Mesenchymal stem cell (in vitro differentiated cells and primary cell): Measurements from ENCODE around the gene SCGB3A1.

Source experiments
- DNase-seq: peaks from one replicate; pipeline ENCODE4 v3.0.0-alpha.2; 2013
- H2AFZ ChIP-seq: one replicate; pipeline ENCODE4 v1.6.1; 2013; ENCODE audit warnings: low read depth, mild to moderate bottlenecking, control low read depth, inconsistent platforms, low read length, moderate library complexity
- H2AK5ac ChIP-seq: 2 replicates; pipeline ENCODE4 v1.6.1; 2013; ENCODE audit warnings: low read length, moderate library complexity, mild to moderate bottlenecking, inconsistent platforms; ENCODE audit not compliant: severe bottlenecking
- H2BK120ac ChIP-seq: one replicate; pipeline ENCODE4 v1.6.1; 2013; ENCODE audit warnings: low read depth, mild to moderate bottlenecking, inconsistent platforms, low read length, moderate library complexity
- H2BK12ac ChIP-seq, 2 experiments: one replicate each; pipeline ENCODE4 v1.6.1; 2013; ENCODE audit warnings: inconsistent platforms in 2 of 2, low read length in 2 of 2, mild to moderate bottlenecking in 2 of 2, moderate library complexity in 2 of 2, control low read depth in 1 of 2
- H2BK15ac ChIP-seq: one replicate; pipeline ENCODE4 v1.6.1; 2013; ENCODE audit warnings: mild to moderate bottlenecking, low read depth, inconsistent platforms; ENCODE audit not compliant: poor library complexity, severe bottlenecking
- H2BK5ac ChIP-seq: 2 replicates; pipeline ENCODE4 v1.6.1; 2013; ENCODE audit warnings: low read depth, mild to moderate bottlenecking, low read length, control low read depth, inconsistent platforms; ENCODE audit not compliant: poor library complexity, severe bottlenecking
- H3K14ac ChIP-seq, 2 experiments: one replicate each; pipeline ENCODE4 v1.6.1; 2013; ENCODE audit warnings: inconsistent platforms in 2 of 2, low read length in 2 of 2, control low read depth in 1 of 2, mild to moderate bottlenecking in 1 of 2, moderate library complexity in 1 of 2
- H3K18ac ChIP-seq, 2 experiments: one replicate each; pipeline ENCODE4 v1.6.1; 2013; ENCODE audit warnings: inconsistent platforms in 2 of 2, low read length in 2 of 2, control low read depth in 1 of 2, low read depth in 1 of 2, mild to moderate bottlenecking in 1 of 2
- H3K23ac ChIP-seq, 2 experiments: one replicate each; pipeline ENCODE4 v1.6.1; 2013; ENCODE audit warnings: inconsistent platforms in 2 of 2, low read length in 2 of 2, mild to moderate bottlenecking in 2 of 2, moderate library complexity in 2 of 2, control low read depth in 1 of 2
- H3K27ac ChIP-seq: 2 replicates; pipeline ENCODE4 v1.5.1; 2013; ENCODE audit warnings: mild to moderate bottlenecking, moderate library complexity, low read length, control low read depth, inconsistent platforms; ENCODE audit not compliant: poor library complexity, severe bottlenecking
- H3K27me3 ChIP-seq, 2 experiments: 2 replicates each; pipeline versions ENCODE4 v1.6.1 to v1.7.0; 2013; ENCODE audit warnings: low read length in 2 of 2, mild to moderate bottlenecking in 2 of 2, moderate library complexity in 2 of 2, control low read depth in 1 of 2, inconsistent platforms in 1 of 2; ENCODE audit not compliant: control insufficient read depth in 1 of 2, insufficient read depth in 1 of 2
- H3K36me3 ChIP-seq, 2 experiments: 2 replicates each; pipeline versions ENCODE4 v1.6.1 to v1.7.0; 2013; ENCODE audit warnings: low read length in 2 of 2, control low read depth in 1 of 2, inconsistent platforms in 1 of 2, low read depth in 1 of 2, mild to moderate bottlenecking in 1 of 2; ENCODE audit not compliant: insufficient read depth in 2 of 2, control insufficient read depth in 1 of 2
- H3K4ac ChIP-seq, 2 experiments: one replicate each; pipeline ENCODE4 v1.6.1; 2013; ENCODE audit warnings: inconsistent platforms in 2 of 2, low read length in 2 of 2, mild to moderate bottlenecking in 2 of 2, moderate library complexity in 2 of 2, control low read depth in 1 of 2, low read depth in 1 of 2
- H3K4me1 ChIP-seq: 2 replicates; pipeline ENCODE4 v1.6.1; 2013; ENCODE audit warnings: low read depth, low read length, control low read depth; ENCODE audit not compliant: control insufficient read depth, insufficient read depth
- H3K4me2 ChIP-seq: 2 replicates; pipeline ENCODE4 v1.6.1; 2013; ENCODE audit warnings: low read length, mild to moderate bottlenecking, inconsistent platforms; ENCODE audit not compliant: poor library complexity, severe bottlenecking
- H3K4me3 ChIP-seq, 2 experiments: 2 replicates each; pipeline versions ENCODE4 v1.5.1 to v1.7.0; 2013; ENCODE audit warnings: low read length in 2 of 2, mild to moderate bottlenecking in 2 of 2, control low read depth in 1 of 2, low read depth in 1 of 2; ENCODE audit not compliant: insufficient read depth in 1 of 2
- H3K79me1 ChIP-seq: replicated peaks from 2 replicates; pipeline ENCODE4 v1.6.1; 2013; ENCODE audit warnings: mild to moderate bottlenecking, control low read depth, low read length, inconsistent platforms; ENCODE audit not compliant: poor library complexity, severe bottlenecking
- H3K9ac ChIP-seq: 2 replicates; pipeline ENCODE4 v1.7.0; 2013; ENCODE audit warnings: mild to moderate bottlenecking, low read length, moderate library complexity
- H3K9me3 ChIP-seq: 2 replicates; pipeline ENCODE4 v1.7.0; 2013; ENCODE audit warnings: mild to moderate bottlenecking, low read length; ENCODE audit not compliant: control insufficient read depth
- H4K8ac ChIP-seq: one replicate; pipeline ENCODE4 v1.6.1; 2013; ENCODE audit warnings: inconsistent platforms, mild to moderate bottlenecking, low read length, moderate library complexity
- H4K91ac ChIP-seq: one replicate; pipeline ENCODE4 v1.6.1; 2013; ENCODE audit warnings: mild to moderate bottlenecking, low read length, inconsistent platforms
- WGBS: methylation state at CpG from one replicate; pipeline ENCODE4 v1.1.7; 2013; ENCODE audit warnings: mixed read lengths; 5-methylcytosine and 5-hydroxymethylcytosine counted together

SCGB3A1 gene

DNA sequence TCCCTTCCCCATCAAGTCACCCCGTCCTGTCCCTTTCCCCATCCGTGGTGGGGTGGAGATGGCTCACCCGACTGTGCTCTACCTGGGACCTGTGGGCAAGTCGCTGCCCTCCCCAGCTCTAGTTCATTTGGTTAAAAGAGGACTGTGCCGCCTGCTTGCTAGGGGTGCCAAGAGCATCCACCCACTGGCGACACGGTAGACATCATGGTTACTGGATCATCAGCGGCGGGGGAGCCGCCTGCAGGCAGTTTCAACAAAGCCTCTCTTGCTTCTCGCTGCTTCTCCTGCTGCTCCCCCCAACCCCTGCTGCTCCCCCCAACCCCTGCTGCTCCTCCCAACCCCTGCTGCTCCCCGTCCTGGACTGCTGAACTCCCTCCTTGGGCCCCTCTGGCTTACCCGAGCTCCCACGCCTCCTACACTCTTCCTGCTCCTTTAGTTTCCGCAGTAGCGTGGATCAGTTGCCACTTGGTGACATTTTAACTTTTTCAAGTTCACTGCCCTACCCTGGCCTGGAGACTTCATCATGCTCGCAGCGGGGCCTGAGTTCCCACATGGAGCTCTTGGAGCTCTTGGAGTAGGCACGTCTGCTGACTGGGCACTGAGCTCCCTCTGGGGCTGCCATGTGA lies 22.0 kb upstream of the SCGB3A1 start:
- H3K27me3 ChIP-seq = peaks cover 10 to 31% of the 10 kb centered on the region in 2 experiments
- H3K18ac ChIP-seq = no peak overlapping the region
- H2BK5ac ChIP-seq = no peak overlapping the region
- H2BK120ac ChIP-seq = no peak overlapping the region
- H4K91ac ChIP-seq = no peak overlapping the region
- H2BK12ac ChIP-seq = no peak overlapping the region
- H3K4me2 ChIP-seq = no peak overlapping the region
- no peak overlapping the region for H3K14ac ChIP-seq
- H3K9ac ChIP-seq = no peak overlapping the region
- H3K4ac ChIP-seq = no peak overlapping the region
- no peak overlapping the region for H2AK5ac ChIP-seq
- no peak overlapping the region for H2BK15ac ChIP-seq
- WGBS = 87% methylated on average over 19 of the region's 19 CpGs
- H2AFZ ChIP-seq = no peak overlapping the region
- H3K27ac ChIP-seq = no peak overlapping the region
- H3K4me1 ChIP-seq = peaks cover 6% of the 10 kb centered on the region
- no peak overlapping the region for H3K23ac ChIP-seq
- no peaks in the 10 kb centered on the region for H3K9me3 ChIP-seq
- no peaks in the 10 kb centered on the region for H3K79me1 ChIP-seq
- H4K8ac ChIP-seq = no peak overlapping the region
- no peak overlapping the region for H3K4me3 ChIP-seq
- H3K36me3 ChIP-seq = no peaks in the 10 kb centered on the region
- no peak for DNase-seq

DNA sequence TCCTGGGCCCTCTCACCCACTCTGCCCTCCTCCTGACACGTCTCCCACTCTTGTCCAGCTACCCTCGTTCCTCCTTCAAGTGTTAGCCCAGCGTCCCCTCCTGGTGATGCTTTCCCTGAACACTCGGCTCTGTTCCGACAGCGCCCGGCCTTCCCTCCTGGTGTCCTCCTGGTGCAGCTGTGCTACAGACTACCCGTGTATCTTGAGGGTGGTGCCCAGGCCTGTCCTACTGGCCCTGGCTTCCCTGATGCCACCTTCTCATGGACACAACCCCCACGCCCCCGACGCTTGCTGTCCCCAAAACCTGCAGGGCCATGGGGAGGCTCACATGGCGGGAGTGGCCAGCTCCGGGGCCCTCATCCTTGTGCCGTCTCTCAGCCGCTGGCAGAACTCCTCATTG lies 21.4 kb upstream of the SCGB3A1 start:
- no peak overlapping the region for H3K23ac ChIP-seq
- no peak overlapping the region for H3K14ac ChIP-seq
- H3K4me2 ChIP-seq = no peak overlapping the region
- no peak overlapping the region for H3K9ac ChIP-seq
- no peak overlapping the region for H4K91ac ChIP-seq
- peaks cover 9 to 31% of the 10 kb centered on the region in 2 experiments for H3K27me3 ChIP-seq
- no peak overlapping the region for H3K18ac ChIP-seq
- no peak overlapping the region for H2BK120ac ChIP-seq
- H2AK5ac ChIP-seq = no peak overlapping the region
- no peaks in the 10 kb centered on the region for H3K36me3 ChIP-seq
- H4K8ac ChIP-seq = no peak overlapping the region
- no peaks in the 10 kb centered on the region for H3K9me3 ChIP-seq
- H2BK12ac ChIP-seq = no peak overlapping the region
- no peak overlapping the region for H3K4me3 ChIP-seq
- peaks cover 5% of the 10 kb centered on the region for H3K4me1 ChIP-seq
- 87% methylated on average over 14 of the region's 15 CpGs for WGBS
- no peak overlapping the region for H2BK15ac ChIP-seq
- H2AFZ ChIP-seq = no peak overlapping the region
- H3K4ac ChIP-seq = no peak overlapping the region
- no peak for DNase-seq
- H3K79me1 ChIP-seq = no peaks in the 10 kb centered on the region
- no peak overlapping the region for H2BK5ac ChIP-seq
- no peak overlapping the region for H3K27ac ChIP-seq

DNA sequence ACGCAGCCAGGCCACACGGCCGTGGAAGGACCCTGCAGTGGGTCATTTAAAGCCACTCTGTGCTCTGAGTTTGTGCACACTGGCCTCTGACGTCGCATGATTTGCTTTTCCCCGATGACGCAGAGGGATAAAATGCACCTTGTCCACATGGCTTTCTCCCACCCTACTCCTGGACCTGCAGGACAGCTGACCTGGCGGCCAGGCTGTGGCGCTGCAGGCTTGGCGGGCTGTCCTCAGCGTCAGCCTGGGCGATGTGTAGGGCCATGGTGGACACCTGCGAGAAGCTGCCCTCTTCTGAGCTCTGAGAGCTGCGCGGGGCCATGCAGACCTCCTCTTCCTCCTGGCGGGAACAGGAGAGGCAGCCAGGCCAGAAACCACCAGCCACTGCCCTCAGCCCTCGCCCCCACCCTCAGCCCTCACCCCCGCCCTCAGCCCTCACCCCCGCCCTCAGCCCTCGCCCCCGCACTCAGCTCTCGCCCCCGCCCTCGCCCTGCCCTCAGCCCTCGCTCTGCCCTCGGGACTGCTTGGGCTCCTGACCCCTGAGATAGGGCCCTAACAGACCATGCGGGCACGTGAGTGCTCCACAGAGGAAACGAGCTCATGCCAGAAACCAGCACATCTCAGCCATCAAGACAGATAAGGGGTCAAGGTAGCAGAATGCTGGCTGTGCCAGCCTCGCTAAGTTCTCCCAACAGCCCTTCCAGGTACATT lies 20.0 kb upstream of the SCGB3A1 start:
- Histone ChIP-seq H4K91ac (no peak overlapping the region), H2AFZ (no peak overlapping the region), H3K18ac (no peak overlapping the region), H2BK12ac (no peak overlapping the region), H3K4ac (no peak overlapping the region), H3K9ac (no peak overlapping the region), H3K14ac (no peak overlapping the region), H3K79me1 (no peaks in the 10 kb centered on the region), H3K36me3 (no peaks in the 10 kb centered on the region), H3K4me3 (no peak overlapping the region), H4K8ac (no peak overlapping the region), H2BK5ac (no peak overlapping the region), H2AK5ac (no peak overlapping the region), H3K4me2 (no peak overlapping the region), H2BK120ac (no peak overlapping the region), H3K4me1 (peaks cover 5% of the 10 kb centered on the region), H3K23ac (no peak overlapping the region), H3K9me3 (no peaks in the 10 kb centered on the region), H2BK15ac (no peak overlapping the region), H3K27ac (no peak overlapping the region), H3K27me3 (peaks cover 2 to 25% of the 10 kb centered on the region in 2 experiments)
- WGBS = 90% methylated on average over 27 of the region's 30 CpGs
- no peak for DNase-seq

DNA sequence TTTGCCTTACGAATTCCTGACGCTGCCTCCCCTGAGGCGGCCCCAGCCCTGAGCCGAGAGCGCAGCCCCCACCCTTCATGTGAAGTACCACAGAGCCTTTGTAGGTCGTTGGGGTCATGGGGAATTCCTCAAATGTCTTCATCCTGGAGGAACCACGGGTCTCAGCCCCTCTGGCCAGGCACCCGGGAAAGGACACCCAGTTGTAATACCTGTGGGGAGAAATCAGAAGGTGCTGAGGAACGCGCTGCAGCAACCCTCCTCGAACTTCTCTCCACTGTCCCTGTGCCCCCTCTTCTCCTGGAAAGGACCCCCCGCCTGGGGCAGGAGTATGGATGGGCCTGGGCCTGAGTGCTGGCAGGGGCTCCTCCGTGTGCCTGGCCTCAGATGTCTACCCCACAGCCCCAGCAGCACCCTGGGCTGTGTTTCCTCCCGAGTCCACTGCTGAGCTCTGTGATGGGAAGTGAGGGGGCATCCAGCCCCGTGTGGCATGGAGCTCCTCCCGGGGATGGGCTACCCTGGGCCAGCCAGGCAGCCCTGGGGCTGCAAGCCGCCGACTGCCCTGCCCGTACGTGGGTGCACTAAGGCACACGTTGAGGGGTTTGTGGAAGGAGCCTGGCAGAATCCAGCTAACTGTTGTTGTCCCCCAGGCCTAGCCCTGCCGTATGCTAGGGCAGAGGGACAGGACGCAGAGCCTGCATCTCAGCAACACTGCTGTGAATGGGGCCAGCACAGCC lies 18.7 kb upstream of the SCGB3A1 start:
- H3K79me1 ChIP-seq = no peaks in the 10 kb centered on the region
- H4K8ac ChIP-seq = no peak overlapping the region
- no peak overlapping the region for H3K4ac ChIP-seq
- no peak overlapping the region for H2BK120ac ChIP-seq
- H3K9ac ChIP-seq = no peak overlapping the region
- no peak overlapping the region for H3K4me3 ChIP-seq
- H3K27me3 ChIP-seq = peaks cover 0 to 27% of the 10 kb centered on the region in 2 experiments
- H3K9me3 ChIP-seq = no peaks in the 10 kb centered on the region
- H3K23ac ChIP-seq = no peak overlapping the region
- no peak for DNase-seq
- no peaks in the 10 kb centered on the region for H3K36me3 ChIP-seq
- no peak overlapping the region for H3K4me2 ChIP-seq
- no peak overlapping the region for H2AK5ac ChIP-seq
- H2AFZ ChIP-seq = no peak overlapping the region
- H2BK15ac ChIP-seq = no peak overlapping the region
- peaks cover 5% of the 10 kb centered on the region for H3K4me1 ChIP-seq
- H4K91ac ChIP-seq = no peak overlapping the region
- 80% methylated on average over 20 of the region's 23 CpGs for WGBS
- H2BK12ac ChIP-seq = no peak overlapping the region
- H2BK5ac ChIP-seq = no peak overlapping the region
- H3K27ac ChIP-seq = no peak overlapping the region
- H3K18ac ChIP-seq = no peak overlapping the region
- H3K14ac ChIP-seq = no peak overlapping the region
